Loucy (cell line): ENCODE results near the gene SIGLEC7.

Experiments used
- H2AFZ ChIP-seq: fragments of 200-600 bp; sonication (generic); 2 replicates; pipeline ENCODE4 v1.6.0; 2016; ENCODE audit warnings: antibody characterized with exemption, mild to moderate bottlenecking, low read length, moderate library complexity
- H3F3A ChIP-seq: fragments of 200-600 bp; 2 replicates; pipeline ENCODE4 v1.6.0; 2016; ENCODE audit warnings: antibody characterized with exemption, low read depth, mild to moderate bottlenecking
- H3K27me3 ChIP-seq: fragments of 200-600 bp; sonication (generic); 2 replicates; pipeline ENCODE4 v1.6.1; 2014; ENCODE audit warnings: low read length, mild to moderate bottlenecking; ENCODE audit not compliant: insufficient read depth, poor library complexity, severe bottlenecking
- H3K36me3 ChIP-seq: fragments of 200-600 bp; sonication (generic); 2 replicates; pipeline ENCODE4 v1.6.1; 2016; ENCODE audit warnings: low read length; ENCODE audit not compliant: insufficient read depth
- H3K4me1 ChIP-seq: fragments of 200-600 bp; sonication (generic); 2 replicates; pipeline ENCODE4 v1.5.1; 2014; ENCODE audit warnings: low read length, mild to moderate bottlenecking; ENCODE audit not compliant: insufficient read depth, poor library complexity, severe bottlenecking
- H3K4me2 ChIP-seq: fragments of 200-600 bp; sonication (generic); 2 replicates; pipeline ENCODE4 v1.6.0; 2014; ENCODE audit warnings: antibody characterized with exemption, low read length, low read depth, mild to moderate bottlenecking; ENCODE audit not compliant: poor library complexity, severe bottlenecking
- H3K4me3 ChIP-seq: fragments of 200-600 bp; sonication (generic); 2 replicates; pipeline ENCODE4 v1.5.1; 2014; ENCODE audit warnings: low read length, mild to moderate bottlenecking, mixed read lengths; ENCODE audit not compliant: poor library complexity, severe bottlenecking
- H3K79me2 ChIP-seq: fragments of 200-600 bp; sonication (generic); 2 replicates; pipeline ENCODE4 v1.6.1; 2014; ENCODE audit warnings: low read length; ENCODE audit not compliant: insufficient read depth
- H3K9ac ChIP-seq: fragments of 200-600 bp; sonication (generic); 2 replicates; pipeline ENCODE4 v1.6.0; 2014; ENCODE audit warnings: mild to moderate bottlenecking, low read depth, low read length, moderate library complexity; ENCODE audit not compliant: poor library complexity, severe bottlenecking
- H3K9me2 ChIP-seq: fragments of 200-600 bp; sonication (generic); replicated peaks from 2 replicates; pipeline ENCODE4 v1.6.1; 2016; ENCODE audit warnings: low read depth, low read length, mixed read lengths
- H3K9me3 ChIP-seq: fragments of 200-600 bp; sonication (generic); 2 replicates; pipeline ENCODE4 v1.6.1; 2014; ENCODE audit warnings: mild to moderate bottlenecking, antibody characterized with exemption, low read length, low read depth; ENCODE audit not compliant: insufficient read depth
- H4K20me1 ChIP-seq: fragments of 200-600 bp; sonication (generic); 2 replicates; pipeline ENCODE4 v1.6.0; 2014; ENCODE audit warnings: antibody characterized with exemption, low read length, mild to moderate bottlenecking; ENCODE audit not compliant: insufficient read depth, poor library complexity, severe bottlenecking
- CTCF ChIP-seq: fragments of 200-600 bp; sonication (generic); conservative IDR thresholded peaks from 2 replicates; pipeline ENCODE4 v1.5.1; 2014; ENCODE audit warnings: mild to moderate bottlenecking, antibody characterized with exemption, low read length
- EZH2phosphoT487 ChIP-seq: fragments of 200-600 bp; IDR thresholded peaks from 2 replicates; pipeline ENCODE4 v1.6.1; 2018; ENCODE audit warnings: antibody characterized with exemption, mild to moderate bottlenecking, moderate library complexity, borderline replicate concordance

Gene SIGLEC7

GRCh38 chr19:51186323-51186722, 44.2 kb downstream of the SIGLEC7 start:
- H2AFZ ChIP-seq = no peak overlapping the region
- no peak overlapping the region for H3K4me2 ChIP-seq
- no peaks in the 10 kb centered on the region for H3K36me3 ChIP-seq
- H3K9ac ChIP-seq = no peak overlapping the region
- no peaks in the 10 kb centered on the region for H3K4me1 ChIP-seq
- no peaks in the 10 kb centered on the region for H3K27me3 ChIP-seq
- no peak overlapping the region for H3K4me3 ChIP-seq
- no peak for TF ChIP-seq CTCF
- TF ChIP-seq EZH2phosphoT487 = no peak
- no peaks in the 10 kb centered on the region for H3F3A ChIP-seq
- H4K20me1 ChIP-seq = no peaks in the 10 kb centered on the region
- no peaks in the 10 kb centered on the region for H3K79me2 ChIP-seq
- H3K9me3 ChIP-seq = no peaks in the 10 kb centered on the region
- H3K9me2 ChIP-seq = no peaks in the 10 kb centered on the region

DNA sequence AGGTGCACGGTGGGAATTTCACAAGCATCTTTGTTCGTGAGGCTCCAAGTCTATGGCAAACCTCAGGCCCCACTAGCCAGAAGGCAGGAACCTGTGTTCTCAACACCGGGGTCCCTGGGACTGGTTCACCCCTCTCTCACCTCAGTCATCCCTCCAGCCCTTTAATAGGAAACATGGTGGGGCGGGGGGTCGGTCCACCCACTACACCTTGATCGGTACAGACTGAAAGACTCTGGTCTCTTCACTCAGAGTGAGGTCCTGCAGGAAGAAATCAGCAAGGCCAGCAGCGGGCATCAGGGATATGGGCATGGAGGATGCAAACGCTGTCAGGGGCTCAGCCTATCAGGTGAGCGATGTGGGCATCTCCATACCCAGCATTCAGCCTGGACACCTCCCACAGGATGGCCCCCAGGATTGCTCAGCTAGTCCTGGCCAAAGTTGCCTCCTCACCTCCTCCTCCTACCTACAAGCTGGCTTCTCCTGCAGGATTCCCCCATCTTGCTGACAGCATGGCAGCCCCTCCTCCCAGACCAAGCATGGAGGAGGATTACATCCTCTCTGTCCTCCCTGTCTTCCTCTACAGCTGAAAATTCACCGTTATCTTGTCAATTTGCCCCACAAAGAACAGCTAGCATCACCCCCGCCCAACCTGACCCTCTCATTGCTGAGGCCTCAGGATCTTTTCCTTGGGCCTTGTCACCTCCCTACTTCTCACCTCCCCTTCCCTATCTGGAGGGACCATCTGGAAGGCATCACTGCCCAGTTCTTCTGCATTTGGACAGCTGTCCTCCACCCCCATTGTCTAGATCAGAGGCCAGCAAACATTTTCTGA, 45.5 kb downstream of the SIGLEC7 start:
- H3K27me3 ChIP-seq = no peaks in the 10 kb centered on the region
- TF ChIP-seq EZH2phosphoT487 (no peak), CTCF (no peak)
- no peak overlapping the region for H2AFZ ChIP-seq
- no peaks in the 10 kb centered on the region for H3F3A ChIP-seq
- no peaks in the 10 kb centered on the region for H3K9me3 ChIP-seq
- H3K36me3 ChIP-seq = no peaks in the 10 kb centered on the region
- H3K9me2 ChIP-seq = no peaks in the 10 kb centered on the region
- H3K4me1 ChIP-seq = no peaks in the 10 kb centered on the region
- no peaks in the 10 kb centered on the region for H4K20me1 ChIP-seq
- H3K79me2 ChIP-seq = no peaks in the 10 kb centered on the region
- no peak overlapping the region for H3K4me2 ChIP-seq
- no peak overlapping the region for H3K4me3 ChIP-seq
- no peak overlapping the region for H3K9ac ChIP-seq

GRCh38 chr19:51188227-51188559, 46.1 kb downstream of the SIGLEC7 start:
- Histone ChIP-seq H3K4me1 (no peaks in the 10 kb centered on the region), H3K79me2 (no peaks in the 10 kb centered on the region), H2AFZ (no peak overlapping the region), H3K4me3 (no peak overlapping the region), H3K4me2 (no peak overlapping the region), H3F3A (no peaks in the 10 kb centered on the region), H3K36me3 (no peaks in the 10 kb centered on the region), H4K20me1 (no peaks in the 10 kb centered on the region), H3K9ac (no peak overlapping the region), H3K9me2 (no peaks in the 10 kb centered on the region), H3K9me3 (no peaks in the 10 kb centered on the region), H3K27me3 (no peaks in the 10 kb centered on the region)
- TF ChIP-seq EZH2phosphoT487 (no peak), CTCF (no peak)
